ENCODE measurements around the gene ZNF22. TPM values are rescaled to one million over a fixed set of nuclear protein-coding genes. Genes with fewer than 3 reads are reported as not detected.

ZNF22 gene
- total and polyA plus RNA-seq, 2 of the 4 experiments (the other 2 are of a cell fraction) = 10.6 to 12.4 TPM

- Histone ChIP-seq H3K4me3 (ENCODE audit: insufficient read depth, low read depth, low read length) (no peak overlapping the region), H3K18ac (ENCODE audit: low read depth, low read length) (no peak overlapping the region), H3K27me3 (ENCODE audit: control insufficient read depth, insufficient read depth, low read length) (no peaks in the 10 kb centered on the region), H3K9ac (ENCODE audit: low read depth, low read length) (no peak overlapping the region), H3K14ac (replicated peaks; ENCODE audit: low read depth, low read length) (no peak overlapping the region), H4K8ac (ENCODE audit: low read depth in 2 of 2, low read length in 2 of 2) (no peak overlapping the region), H2BK15ac (ENCODE audit: low read depth, low read length) (no peak overlapping the region), H2AK5ac (ENCODE audit: low read depth, low read length) (no peak overlapping the region), H3K9me1 (ENCODE audit: insufficient read depth, low read length) (peaks cover 13% of the 10 kb centered on the region), H3K4me2 (ENCODE audit: low read depth, low read length) (no peak overlapping the region), H3K56ac (ENCODE audit: extremely low read depth, insufficient read depth, low read length) (no peak overlapping the region), H3K27ac (ENCODE audit: insufficient read depth, low read length) (no peak overlapping the region), H4K20me1 (ENCODE audit: insufficient read depth, low read length) (no peaks in the 10 kb centered on the region), H4K91ac (ENCODE audit: insufficient read depth, low read depth, low read length) (no peak overlapping the region), H3K9me3 (ENCODE audit: control insufficient read depth, insufficient read depth, low read length) (peaks cover 2% of the 10 kb centered on the region; the same call in 1 of the 2 replicates), H2AK9ac (replicated peaks; ENCODE audit: low read depth, low read length, poor library complexity) (no peak overlapping the region), H2AFZ (replicated peaks; ENCODE audit: low read length, poor library complexity) (no peak overlapping the region), H2BK120ac (ENCODE audit: low read depth, low read length) (no peak overlapping the region), H3K23ac (ENCODE audit: low read depth, low read length) (no peak overlapping the region), H2BK5ac (ENCODE audit: low read depth, low read length, poor library complexity, severe bottlenecking) (no peak overlapping the region), H3K4me1 (ENCODE audit: control insufficient read depth, insufficient read depth, low read length) (peaks cover 14% of the 10 kb centered on the region), H2BK20ac (ENCODE audit: low read depth, low read length) (no peak overlapping the region), H4K5ac (ENCODE audit: low read depth, low read length) (no peak overlapping the region), H3K36me3 (ENCODE audit: control insufficient read depth, insufficient read depth, low read length) (peaks cover 8% of the 10 kb centered on the region; the same call in 1 of the 2 replicates), H3K4ac (ENCODE audit: low read depth, low read length) (no peak overlapping the region), H3K79me1 (ENCODE audit: low read depth in 1 of 2, low read length in 2 of 2) (peaks cover 11 to 23% of the 10 kb centered on the region in 2 experiments; a peak in 3 of 4 replicates)
- no peak for DNase-seq
- TF ChIP-seq MAFK (IDR thresholded peaks at IDR 0.05; ENCODE audit: low read depth, low read length) = no peak
- TF ChIP-seq ELK1 (IDR thresholded peaks at IDR 0.05; ENCODE audit: borderline replicate concordance, low read depth, low read length) = no peak
- TF ChIP-seq CTCF (conservative IDR thresholded peaks at IDR 0.05; ENCODE audit: low read depth, low read length) = no peak
- TF ChIP-seq CEBPB (IDR thresholded peaks at IDR 0.05; ENCODE audit: low read depth, low read length) = no peak
- TF ChIP-seq FOS (IDR thresholded peaks at IDR 0.05; ENCODE audit: low read depth, low read length) = no peak
- TF ChIP-seq RFX5 (IDR thresholded peaks at IDR 0.05; ENCODE audit: low read depth, low read length) = no peak
- TF ChIP-seq SMC3 (IDR thresholded peaks at IDR 0.05; ENCODE audit: low read depth, low read length) = no peak
- TF ChIP-seq RAD21 (IDR thresholded peaks at IDR 0.05; ENCODE audit: low read length) = no peak
- TF ChIP-seq BHLHE40 (IDR thresholded peaks at IDR 0.05; ENCODE audit: low read depth, low read length) = no peak
- TF ChIP-seq MXI1 (IDR thresholded peaks at IDR 0.05; ENCODE audit: borderline replicate concordance, low read depth, low read length) = no peak
- no peak for TF ChIP-seq NFE2L2 (IDR thresholded peaks at IDR 0.05; ENCODE audit: low read depth, low read length)
- TF ChIP-seq CHD1 (IDR thresholded peaks at IDR 0.05; ENCODE audit: low read depth, low read length) = no peak
- TF ChIP-seq RCOR1 (IDR thresholded peaks at IDR 0.05; ENCODE audit: insufficient replicate concordance, low read length) = no peak
- no peak for TF ChIP-seq USF2 (IDR thresholded peaks at IDR 0.05; ENCODE audit: low read depth, low read length)
- no peak for TF ChIP-seq MAZ (IDR thresholded peaks at IDR 0.05; ENCODE audit: borderline replicate concordance, low read depth, low read length)
- no peak for TF ChIP-seq POLR2A (IDR thresholded peaks at IDR 0.05; ENCODE audit: low read depth, low read length)
- intact Hi-C loops (cut with micrococcal nuclease) (no loop called here), dilution Hi-C loops (cut with HindIII; ENCODE audit: low sequenced_read_pairs, unreplicated experiment) (no loop called here), in situ Hi-C loops (cut with MboI; ENCODE audit: low sequenced_read_pairs) (no loop called here)
- CTCF ChIA-PET = interaction anchor here (0.6 kb wide), 1 partner anchor 14 kb away, joined by 3 read pairs; no protein-coding TSS in a partner anchor
- BruUV-seq (replicated peaks) = no TSS peak
- ATAC-seq (ENCODE audit: low read depth) = no peak
- POLR2A ChIA-PET (ENCODE audit: unreplicated experiment) = no interaction called here
These were observed 46.7 kb upstream of the ZNF22 start for GRCh38 chr10:44954042-44954441.

All from IMR-90 (cell line).